ENCODE measurements around the gene MICOS13.
A peak's percentile ranks its signal among the peaks of the same experiment; 100 is the strongest.

The MICOS13 gene

GRCh38 chr19:5684694-5685430, 4.5 kb upstream of the MICOS13 start:
- ATAC-seq (no peak), DNase-seq (no peak)
- Mint-ChIP-seq H3K4me1 (peaks cover 27% of the 10 kb centered on the region), H3K4me3 (no peak overlapping the region), H3K27ac (no peak overlapping the region), H3K9me3 (no peaks in the 10 kb centered on the region), H3K36me3 (ENCODE audit: low read depth) (peaks cover under 1% of the 10 kb centered on the region), H3K27me3 (peaks cover 5% of the 10 kb centered on the region)

GRCh38 chr19:5683177-5683886, 3.0 kb upstream of the MICOS13 start:
- ATAC-seq (no peak), DNase-seq (no peak)
- Mint-ChIP-seq H3K9me3 (no peaks in the 10 kb centered on the region), H3K27me3 (peaks cover 4% of the 10 kb centered on the region), H3K27ac (no peak overlapping the region), H3K36me3 (ENCODE audit: low read depth) (no peaks in the 10 kb centered on the region), H3K4me1 (peaks cover 26% of the 10 kb centered on the region), H3K4me3 (no peak overlapping the region)

DNA sequence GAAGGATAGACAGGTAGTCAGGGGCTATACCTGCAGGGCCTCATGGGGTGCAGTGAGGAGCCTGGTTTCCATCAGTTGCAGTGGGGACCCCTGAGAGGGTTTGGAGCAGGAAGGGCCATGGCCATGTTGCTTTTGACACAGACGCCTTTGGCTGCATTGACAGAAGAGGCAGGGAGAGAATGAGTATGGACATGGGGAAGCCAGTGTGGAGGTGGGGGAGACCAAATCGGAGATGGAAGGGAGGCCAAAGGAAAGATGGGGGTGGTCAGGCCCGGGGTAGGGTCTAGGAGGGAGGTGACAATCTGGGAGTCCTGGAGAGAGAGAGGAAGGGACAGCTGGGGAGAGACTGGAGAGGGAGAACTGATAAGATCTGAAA, 1.8 kb upstream of the MICOS13 start:
- H3K9me3 Mint-ChIP-seq = no peaks in the 10 kb centered on the region
- DNase-seq (no peak), ATAC-seq (no peak)
- H3K4me3 Mint-ChIP-seq = peak overlapping the region; percentile 74
- H3K36me3 Mint-ChIP-seq (ENCODE audit: low read depth) = no peaks in the 10 kb centered on the region
- peaks cover 23% of the 10 kb centered on the region for H3K4me1 Mint-ChIP-seq
- H3K27me3 Mint-ChIP-seq = peaks cover 4% of the 10 kb centered on the region
- peak overlapping the region; percentile 73 for H3K27ac Mint-ChIP-seq

GRCh38 chr19:5681391-5682106, 1.2 kb upstream of the MICOS13 start:
- H3K9me3 Mint-ChIP-seq = no peaks in the 10 kb centered on the region
- peaks cover 4% of the 10 kb centered on the region for H3K27me3 Mint-ChIP-seq
- H3K27ac Mint-ChIP-seq = peak overlapping the region; percentile 73
- ATAC-seq (no peak), DNase-seq (no peak)
- peaks cover 22% of the 10 kb centered on the region for H3K4me1 Mint-ChIP-seq
- peak overlapping the region; percentile 74 for H3K4me3 Mint-ChIP-seq
- H3K36me3 Mint-ChIP-seq (ENCODE audit: low read depth) = no peaks in the 10 kb centered on the region

DNA sequence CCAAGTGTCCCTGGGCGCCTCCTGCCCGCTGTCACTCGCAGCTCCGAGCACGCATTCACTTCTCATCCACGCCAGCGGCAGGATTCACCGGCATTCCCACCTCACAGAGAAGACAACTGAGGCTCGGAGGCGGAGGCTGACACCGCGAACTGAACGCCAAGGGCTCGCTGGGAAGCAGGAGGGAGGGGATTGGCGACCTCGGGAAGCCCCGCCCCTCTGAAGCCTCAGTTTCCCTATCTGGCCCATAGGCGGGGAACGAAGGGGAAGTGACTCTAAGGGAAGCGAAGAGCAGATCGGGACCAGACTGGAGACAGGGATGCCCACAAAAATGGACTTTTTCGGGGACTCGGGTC, 256 bp downstream of the MICOS13 start:
- no peaks in the 10 kb centered on the region for H3K36me3 Mint-ChIP-seq (ENCODE audit: low read depth)
- no peak for DNase-seq
- H3K27me3 Mint-ChIP-seq = peaks cover 4% of the 10 kb centered on the region
- peak overlapping the region; percentile 99 for H3K27ac Mint-ChIP-seq
- peak; percentile 1 for ATAC-seq
- H3K4me1 Mint-ChIP-seq = peaks cover 15% of the 10 kb centered on the region
- H3K4me3 Mint-ChIP-seq = peak overlapping the region; percentile 98
- no peaks in the 10 kb centered on the region for H3K9me3 Mint-ChIP-seq

GRCh38 chr19:5679289-5680083, 830 bp downstream of the MICOS13 start:
- Mint-ChIP-seq H3K9me3 (no peaks in the 10 kb centered on the region), H3K27me3 (peaks cover 4% of the 10 kb centered on the region), H3K4me3 (peak overlapping the region; percentile 98), H3K27ac (peak overlapping the region; percentile 99), H3K36me3 (ENCODE audit: low read depth) (no peaks in the 10 kb centered on the region), H3K4me1 (peaks cover 15% of the 10 kb centered on the region)
- no peak for DNase-seq
- no peak for ATAC-seq

DNA sequence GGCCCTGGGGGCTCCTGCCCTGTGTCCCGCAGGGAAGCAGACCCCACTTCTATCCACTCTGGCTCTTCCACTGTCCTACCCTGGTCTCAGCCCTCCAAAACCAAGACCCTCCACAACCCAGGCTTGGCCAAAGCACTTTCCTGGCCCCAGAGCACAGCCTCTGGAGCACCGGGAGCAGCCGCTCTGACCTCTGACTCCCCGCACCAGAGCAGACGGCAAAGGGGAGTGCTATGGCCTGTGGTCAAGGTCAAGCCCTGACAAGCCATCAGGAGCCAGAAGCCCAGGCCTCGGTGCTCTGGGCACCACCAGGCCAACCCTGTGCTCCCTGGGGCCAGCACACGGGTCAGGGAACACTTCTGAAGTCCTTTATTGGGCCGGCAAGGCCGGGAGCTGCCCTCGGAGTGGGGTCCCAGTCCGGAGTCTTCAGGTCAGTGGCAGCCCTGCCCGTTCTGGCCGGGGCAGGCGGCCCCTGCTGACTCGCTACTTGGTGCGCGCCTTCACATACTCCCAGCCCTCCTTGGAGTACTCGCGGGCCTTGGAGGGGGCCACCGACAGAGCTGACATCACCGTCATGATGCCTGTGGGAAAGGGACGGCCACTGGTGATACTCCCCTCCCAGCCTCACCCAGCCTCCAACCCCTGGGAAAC, 2.1 kb downstream of the MICOS13 start:
- Mint-ChIP-seq H3K36me3 (ENCODE audit: low read depth) (peaks cover 4% of the 10 kb centered on the region), H3K4me3 (no peak overlapping the region)
- DNase-seq = no peak

DNA sequence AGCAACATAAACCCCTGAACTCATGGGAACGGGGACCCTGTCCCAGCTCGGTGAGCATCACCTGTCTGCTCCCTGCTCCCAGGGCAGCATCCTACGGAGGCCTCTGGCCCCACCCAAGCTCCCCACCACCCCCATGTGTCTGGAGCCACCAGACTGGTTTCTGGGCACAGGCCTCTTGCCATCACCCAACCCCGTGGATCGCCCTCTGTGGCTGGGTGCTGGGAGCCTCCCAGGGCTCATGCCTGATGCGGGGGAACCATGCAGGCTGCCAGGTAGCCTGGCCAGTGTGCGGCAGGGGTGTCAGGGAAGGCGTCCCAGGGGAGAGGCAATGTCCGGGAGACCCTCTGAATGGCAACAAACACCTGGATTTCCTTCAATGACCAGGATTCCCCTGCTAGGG, 2.7 kb downstream of the MICOS13 start:
- peaks cover 4% of the 10 kb centered on the region for H3K27me3 Mint-ChIP-seq
- DNase-seq (no peak), ATAC-seq (no peak)
- peaks cover 14% of the 10 kb centered on the region for H3K4me1 Mint-ChIP-seq
- H3K36me3 Mint-ChIP-seq (ENCODE audit: low read depth) = peaks cover 6% of the 10 kb centered on the region
- H3K9me3 Mint-ChIP-seq = no peaks in the 10 kb centered on the region
- peak overlapping the region; percentile 8 for H3K4me3 Mint-ChIP-seq
- H3K27ac Mint-ChIP-seq = no peak overlapping the region

More for the DNA sequence above, 2.1 kb downstream of the MICOS13 start:
- Mint-ChIP-seq H3K27me3 (peaks cover 4% of the 10 kb centered on the region), H3K9me3 (no peaks in the 10 kb centered on the region), H3K27ac (no peak overlapping the region), H3K4me1 (peaks cover 14% of the 10 kb centered on the region)
- ATAC-seq = no peak

- ATAC-seq (no peak), DNase-seq (no peak)
- Mint-ChIP-seq H3K9me3 (no peaks in the 10 kb centered on the region), H3K4me3 (peak overlapping the region; percentile 8), H3K27me3 (peaks cover 4% of the 10 kb centered on the region), H3K36me3 (ENCODE audit: low read depth) (peaks cover 6% of the 10 kb centered on the region), H3K27ac (no peak overlapping the region), H3K4me1 (peaks cover 14% of the 10 kb centered on the region)
Measured at GRCh38 chr19:5677136-5677535, 3.2 kb downstream of the MICOS13 start.

- no peak overlapping the region for H3K4me3 Mint-ChIP-seq
- peaks cover 4% of the 10 kb centered on the region for H3K27me3 Mint-ChIP-seq
- no peak overlapping the region for H3K27ac Mint-ChIP-seq
- H3K36me3 Mint-ChIP-seq (ENCODE audit: low read depth) = peaks cover 8% of the 10 kb centered on the region
- peaks cover 14% of the 10 kb centered on the region for H3K4me1 Mint-ChIP-seq
- no peaks in the 10 kb centered on the region for H3K9me3 Mint-ChIP-seq
- no peak for ATAC-seq
- DNase-seq = no peak
Measured at GRCh38 chr19:5676772-5677105, 3.6 kb downstream of the MICOS13 start.

DNA sequence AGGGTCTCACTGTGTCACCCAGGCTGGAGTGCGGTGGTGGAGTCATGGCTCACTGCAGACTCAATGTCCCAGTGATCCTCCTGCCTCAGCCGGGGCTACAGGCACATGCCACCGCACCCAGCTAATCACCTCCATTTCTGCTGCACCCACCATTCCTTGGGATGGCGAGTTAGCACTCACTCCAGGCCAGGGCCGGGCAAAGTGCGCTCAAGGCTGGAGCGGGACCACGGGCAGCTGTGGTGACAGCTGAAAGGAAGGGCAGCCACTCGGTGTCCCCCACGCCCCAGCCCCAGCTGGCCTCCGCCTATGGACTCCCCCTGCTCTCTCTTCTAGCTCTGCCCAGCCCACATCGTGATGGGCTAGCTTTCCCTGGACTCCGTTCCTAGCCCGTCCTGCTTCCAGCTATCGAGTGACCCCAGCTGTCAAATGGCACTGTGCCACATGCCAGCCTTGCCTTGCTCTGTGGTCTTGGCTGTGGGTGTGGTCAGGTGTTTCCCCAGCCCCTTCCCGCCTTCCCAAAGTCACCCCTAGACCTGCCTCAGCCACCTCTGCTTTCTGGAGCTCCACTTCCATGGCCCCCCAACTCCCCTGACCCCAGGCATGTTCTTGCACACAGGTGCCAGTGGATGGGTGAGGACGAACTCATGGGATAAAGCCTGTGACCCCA, 4.1 kb downstream of the MICOS13 start:
- H3K36me3 Mint-ChIP-seq (ENCODE audit: low read depth) = peaks cover 10% of the 10 kb centered on the region
- H3K9me3 Mint-ChIP-seq = no peaks in the 10 kb centered on the region
- peaks cover 10% of the 10 kb centered on the region for H3K4me1 Mint-ChIP-seq
- no peaks in the 10 kb centered on the region for H3K27me3 Mint-ChIP-seq
- ATAC-seq = no peak
- DNase-seq = no peak
- no peak overlapping the region for H3K4me3 Mint-ChIP-seq
- H3K27ac Mint-ChIP-seq = peak overlapping the region; percentile 46

- DNase-seq = no peak
- H3K4me1 Mint-ChIP-seq = peaks cover 4% of the 10 kb centered on the region
- no peaks in the 10 kb centered on the region for H3K27me3 Mint-ChIP-seq
- no peak for ATAC-seq
- H3K9me3 Mint-ChIP-seq = no peaks in the 10 kb centered on the region
- no peak overlapping the region for H3K4me3 Mint-ChIP-seq
- no peak overlapping the region for H3K27ac Mint-ChIP-seq
- peaks cover 16% of the 10 kb centered on the region for H3K36me3 Mint-ChIP-seq (ENCODE audit: low read depth)
Measured at GRCh38 chr19:5674714-5675113, 5.6 kb downstream of the MICOS13 start.

- Mint-ChIP-seq H3K9me3 (no peaks in the 10 kb centered on the region), H3K4me1 (no peaks in the 10 kb centered on the region), H3K27me3 (no peaks in the 10 kb centered on the region), H3K4me3 (no peak overlapping the region), H3K36me3 (ENCODE audit: low read depth) (peaks cover 23% of the 10 kb centered on the region), H3K27ac (no peak overlapping the region)
- no peak for ATAC-seq
- no peak for DNase-seq
Measured at GRCh38 chr19:5673752-5674151, 6.6 kb downstream of the MICOS13 start.
